ENCODE data around the gene NABP2.
A peak's percentile ranks its signal among the peaks of the same experiment; 100 is the strongest.
"Not testable (repeated sequence)": the region's sequence is repeated elsewhere in the genome, so short reads cannot be mapped to it uniquely, and the experiment has no call there.

Gene NABP2

DNA sequence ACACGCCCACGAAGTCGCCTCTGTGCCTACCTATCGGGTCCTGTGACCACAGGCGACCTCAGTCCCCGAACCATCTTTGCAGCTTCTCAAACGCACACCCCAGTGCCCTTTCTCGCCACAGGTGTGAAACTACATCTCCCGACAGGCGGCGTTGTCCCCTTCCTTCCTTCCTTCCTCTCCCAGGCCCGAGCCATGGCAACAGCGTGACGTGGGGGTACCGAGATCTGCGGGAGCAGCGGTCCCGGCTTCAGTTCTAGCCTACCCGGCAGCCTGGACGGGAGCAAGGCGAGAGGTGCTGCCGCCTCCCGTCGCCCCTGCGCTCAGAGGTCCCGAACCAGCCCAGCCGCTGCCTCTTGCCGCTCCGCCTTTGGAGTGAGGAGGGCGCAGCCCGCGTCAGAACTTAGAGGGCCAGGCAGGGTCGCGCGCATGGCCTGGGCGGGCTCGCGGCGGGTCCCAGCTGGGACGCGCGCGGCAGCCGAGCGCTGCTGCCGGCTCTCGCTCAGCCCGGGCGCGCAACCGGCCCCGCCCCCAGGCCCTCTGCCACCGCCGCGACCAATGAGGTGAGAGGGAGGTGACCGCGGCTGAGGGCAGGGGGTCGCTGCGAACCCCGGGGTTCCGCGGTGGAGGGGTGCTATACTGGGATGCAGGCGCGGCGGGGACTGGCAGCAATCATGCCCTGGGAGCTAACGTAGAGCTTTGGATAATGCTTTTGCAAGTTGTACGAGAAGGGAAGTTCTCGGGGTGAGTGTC, 42.7 kb downstream of the NABP2 start, which contains the start of gene COQ10A:
COQ10A (plus strand) TSS at position 250 of the 750 bp plus-strand sequence; CDS start at position 427, 177 bp downstream.
- H3K36me3 ChIP-seq (ENCODE audit: control insufficient read depth in 2 of 2, insufficient read depth in 2 of 2, low read length in 2 of 2) = peaks cover 7 to 21% of the 10 kb centered on the region in 2 donors
- no peaks in the 10 kb centered on the region for H3K27me3 ChIP-seq (ENCODE audit: control insufficient read depth in 2 of 2, insufficient read depth in 2 of 2, low read length in 2 of 2)
- peaks cover 10 to 11% of the 10 kb centered on the region in 2 donors for H3K4me1 ChIP-seq (ENCODE audit: control insufficient read depth in 2 of 2, insufficient read depth in 2 of 2, low read length in 2 of 2)
- H3K27ac ChIP-seq (ENCODE audit: low read depth in 2 of 2, low read length in 2 of 2) = peak within 1 kb of the TSS; percentile 87 to 98
- H3K9me3 ChIP-seq (ENCODE audit: control insufficient read depth in 2 of 2, low read length in 2 of 2) = no peaks in the 10 kb centered on the region
- peak within 1 kb of the TSS; percentile 71 to 89 for H3K4me3 ChIP-seq (ENCODE audit: low read length in 2 of 2)
- peak within 1 kb of the TSS; percentile 75 to 87 for H3K9ac ChIP-seq (ENCODE audit: low read depth in 1 of 2, low read length in 2 of 2)

DNA sequence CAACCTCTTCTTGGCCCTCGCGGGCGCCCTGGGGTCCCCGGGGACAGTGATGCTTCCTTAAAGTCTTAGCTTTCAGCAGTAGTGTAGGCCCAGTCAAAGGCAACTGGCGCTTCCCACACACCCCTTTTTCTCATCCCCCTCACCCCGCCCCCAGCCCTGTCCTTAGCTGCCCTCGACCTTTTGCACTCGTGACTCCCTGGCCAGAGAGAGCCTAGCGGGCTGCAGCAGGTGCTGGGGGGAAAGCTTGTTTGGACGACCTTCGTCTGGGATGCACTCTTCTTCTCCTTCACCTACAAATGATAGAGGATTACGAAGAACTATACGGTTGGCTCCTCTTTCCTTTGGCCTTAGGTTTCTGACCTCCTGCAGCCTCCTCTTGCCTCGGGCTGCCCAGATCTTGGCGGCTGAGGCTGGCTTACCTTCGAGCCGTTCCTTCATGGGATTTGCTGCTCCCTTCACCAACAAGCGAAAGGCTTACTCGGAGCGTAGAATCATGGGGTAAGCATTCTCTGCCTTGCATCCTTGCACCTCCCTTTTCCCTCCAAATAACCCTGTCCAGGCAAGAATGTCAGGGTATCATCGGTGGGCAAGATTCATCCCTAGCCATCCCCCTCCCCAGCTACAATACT, 43.4 kb downstream of the NABP2 start:
- peak overlapping the region; percentile 75 to 87 for H3K9ac ChIP-seq (ENCODE audit: low read depth in 1 of 2, low read length in 2 of 2)
- H3K4me1 ChIP-seq (ENCODE audit: control insufficient read depth in 2 of 2, insufficient read depth in 2 of 2, low read length in 2 of 2) = peaks cover 10 to 11% of the 10 kb centered on the region in 2 donors
- no peaks in the 10 kb centered on the region for H3K9me3 ChIP-seq (ENCODE audit: control insufficient read depth in 2 of 2, low read length in 2 of 2)
- H3K27ac ChIP-seq (ENCODE audit: low read depth in 2 of 2, low read length in 2 of 2) = peak overlapping the region in 1 of 2 donors; percentile 98
- peaks cover 10 to 26% of the 10 kb centered on the region in 2 donors for H3K36me3 ChIP-seq (ENCODE audit: control insufficient read depth in 2 of 2, insufficient read depth in 2 of 2, low read length in 2 of 2)
- H3K27me3 ChIP-seq (ENCODE audit: control insufficient read depth in 2 of 2, insufficient read depth in 2 of 2, low read length in 2 of 2) = no peaks in the 10 kb centered on the region
- H3K4me3 ChIP-seq (ENCODE audit: low read length in 2 of 2) = peak overlapping the region; percentile 71 to 89

DNA sequence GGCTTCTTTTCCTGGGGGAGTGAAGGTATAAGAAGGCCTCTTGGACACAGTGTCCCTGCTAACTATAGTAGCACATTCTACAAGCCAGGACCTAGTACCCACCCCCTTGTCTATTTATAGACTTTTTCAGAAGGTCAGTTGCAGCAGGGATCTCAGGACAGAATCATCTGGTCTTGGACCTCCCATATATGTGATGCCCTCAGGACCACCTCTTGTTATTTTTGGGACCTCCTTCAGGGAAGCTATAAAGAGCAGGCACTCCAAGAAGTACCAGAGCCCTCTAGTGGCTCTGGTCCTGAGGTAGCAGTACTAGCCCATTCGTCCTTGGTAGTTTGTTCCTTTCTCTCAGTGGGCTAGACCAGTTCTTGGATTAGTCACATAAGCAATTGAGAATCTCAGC, 46.9 kb downstream of the NABP2 start:
- Histone ChIP-seq H3K9ac (ENCODE audit: low read depth in 1 of 2, low read length in 2 of 2) (no peak overlapping the region), H3K4me1 (ENCODE audit: control insufficient read depth in 2 of 2, insufficient read depth in 2 of 2, low read length in 2 of 2) (peaks cover 10 to 11% of the 10 kb centered on the region in 2 donors), H3K36me3 (ENCODE audit: control insufficient read depth in 2 of 2, insufficient read depth in 2 of 2, low read length in 2 of 2) (peaks cover 34 to 56% of the 10 kb centered on the region in 2 donors), H3K27ac (ENCODE audit: low read depth in 2 of 2, low read length in 2 of 2) (no peak overlapping the region), H3K27me3 (ENCODE audit: control insufficient read depth in 2 of 2, insufficient read depth in 2 of 2, low read length in 2 of 2) (no peaks in the 10 kb centered on the region), H3K4me3 (ENCODE audit: low read length in 2 of 2) (no peak overlapping the region), H3K9me3 (ENCODE audit: control insufficient read depth in 2 of 2, low read length in 2 of 2) (no peaks in the 10 kb centered on the region)

DNA sequence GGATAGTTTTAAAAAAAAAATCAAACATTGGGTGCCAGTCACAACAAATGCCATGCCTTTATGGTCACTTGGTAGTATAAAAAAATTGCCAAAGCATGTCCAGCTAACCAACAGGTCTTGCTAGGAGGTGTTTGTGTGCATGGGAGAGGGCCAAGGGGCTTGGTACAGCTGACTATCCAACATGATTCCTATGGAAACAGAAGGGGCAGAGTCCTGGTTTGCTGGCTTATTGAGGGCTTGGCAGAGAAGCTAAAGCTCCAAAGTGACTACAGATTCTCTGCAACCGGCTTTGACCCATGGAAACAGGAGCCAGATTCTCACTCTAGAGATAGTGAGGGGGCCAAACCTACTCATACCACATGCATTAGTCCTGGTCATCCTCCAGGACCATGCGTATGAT, 48.3 kb downstream of the NABP2 start:
- H3K9ac ChIP-seq (ENCODE audit: low read depth in 1 of 2, low read length in 2 of 2); H3K27ac ChIP-seq (ENCODE audit: low read depth in 2 of 2, low read length in 2 of 2); H3K27me3 ChIP-seq (ENCODE audit: control insufficient read depth in 2 of 2, insufficient read depth in 2 of 2, low read length in 2 of 2); H3K9me3 ChIP-seq (ENCODE audit: control insufficient read depth in 2 of 2, low read length in 2 of 2); H3K4me1 ChIP-seq (ENCODE audit: control insufficient read depth in 2 of 2, insufficient read depth in 2 of 2, low read length in 2 of 2); H3K4me3 ChIP-seq (ENCODE audit: low read length in 2 of 2): not testable (repeated sequence)
- peaks cover 39 to 60% of the 10 kb centered on the region in 2 donors for H3K36me3 ChIP-seq (ENCODE audit: control insufficient read depth in 2 of 2, insufficient read depth in 2 of 2, low read length in 2 of 2)

DNA sequence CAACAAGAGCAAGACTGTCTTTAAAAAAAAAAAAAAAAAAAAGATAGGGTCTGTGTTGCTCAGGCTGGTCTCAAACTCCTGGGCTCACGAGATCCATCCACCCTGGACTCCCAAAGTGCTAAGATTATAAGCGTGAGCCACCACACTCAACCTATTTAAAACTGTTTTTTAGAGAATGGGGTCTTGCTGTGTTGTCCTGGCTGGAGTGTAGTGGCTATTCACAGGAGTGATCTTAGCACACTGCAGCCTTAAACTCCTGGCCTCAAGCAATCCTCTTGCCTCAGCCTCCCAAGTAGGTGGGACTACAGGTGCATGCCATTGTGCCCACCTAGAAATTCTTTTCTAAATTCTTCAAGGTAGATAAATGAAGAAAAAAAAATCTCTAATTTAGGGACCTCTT, 50.2 kb downstream of the NABP2 start:
- no peaks in the 10 kb centered on the region for H3K4me1 ChIP-seq (ENCODE audit: control insufficient read depth in 2 of 2, insufficient read depth in 2 of 2, low read length in 2 of 2)
- H3K27ac ChIP-seq (ENCODE audit: low read depth in 2 of 2, low read length in 2 of 2) = no peak overlapping the region
- H3K27me3 ChIP-seq (ENCODE audit: control insufficient read depth in 2 of 2, insufficient read depth in 2 of 2, low read length in 2 of 2) = no peaks in the 10 kb centered on the region
- no peak overlapping the region for H3K9ac ChIP-seq (ENCODE audit: low read depth in 1 of 2, low read length in 2 of 2)
- H3K9me3 ChIP-seq (ENCODE audit: control insufficient read depth in 2 of 2, low read length in 2 of 2) = no peaks in the 10 kb centered on the region
- no peak overlapping the region for H3K4me3 ChIP-seq (ENCODE audit: low read length in 2 of 2)
- peaks cover 53 to 73% of the 10 kb centered on the region in 2 donors for H3K36me3 ChIP-seq (ENCODE audit: control insufficient read depth in 2 of 2, insufficient read depth in 2 of 2, low read length in 2 of 2)

DNA sequence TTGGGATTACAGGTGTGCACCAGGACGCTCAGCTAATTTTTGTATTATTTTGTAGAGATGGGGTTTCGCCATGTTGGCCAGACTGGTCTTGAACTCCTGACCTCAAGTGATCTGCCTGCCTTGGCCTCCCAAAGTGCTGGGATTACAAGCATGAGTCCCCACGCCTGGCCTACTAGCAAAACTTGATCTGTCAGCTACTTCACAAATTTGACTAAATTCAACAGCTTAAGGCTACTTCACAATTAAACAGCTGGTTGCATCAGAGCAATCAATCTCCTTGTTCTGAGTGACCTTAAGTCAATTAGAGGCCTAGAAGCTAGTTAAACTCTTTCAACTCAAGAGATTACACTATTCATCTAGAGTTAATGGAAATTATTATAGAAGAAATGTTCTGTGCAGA, 54.8 kb downstream of the NABP2 start:
- Histone ChIP-seq H3K36me3 (ENCODE audit: control insufficient read depth in 2 of 2, insufficient read depth in 2 of 2, low read length in 2 of 2) (peaks cover 67 to 71% of the 10 kb centered on the region in 2 donors), H3K4me1 (ENCODE audit: control insufficient read depth in 2 of 2, insufficient read depth in 2 of 2, low read length in 2 of 2) (no peaks in the 10 kb centered on the region), H3K4me3 (ENCODE audit: low read length in 2 of 2) (no peak overlapping the region), H3K27me3 (ENCODE audit: control insufficient read depth in 2 of 2, insufficient read depth in 2 of 2, low read length in 2 of 2) (no peaks in the 10 kb centered on the region), H3K9me3 (ENCODE audit: control insufficient read depth in 2 of 2, low read length in 2 of 2) (no peaks in the 10 kb centered on the region), H3K9ac (ENCODE audit: low read depth in 1 of 2, low read length in 2 of 2) (no peak overlapping the region), H3K27ac (ENCODE audit: low read depth in 2 of 2, low read length in 2 of 2) (no peak overlapping the region)

All from mucosa of rectum (tissue), 2 donors.